Right lung (tissue), 10 donors: ENCODE data around the gene LARP4. TPM values are rescaled to one million over a fixed set of nuclear protein-coding genes. Genes with fewer than 3 reads are reported as not detected.
"Not testable (repeated sequence)": the region's sequence is repeated elsewhere in the genome, so short reads cannot be mapped to it uniquely, and the experiment has no call there.

Experiments used
- DNase-seq, 2 donors: peaks; one replicate each; pipeline ENCODE4 v3.0.0-alpha.2; 2013
- long read RNA-seq, 8 donors: transcript quantifications; one replicate each; lab custom pipeline, GENCODE V29; 2026
- polyA plus RNA-seq, 5 donors: library from polyadenylated mRNA; unstranded; fragments of 120-200 nt; gene quantifications; one replicate each; pipeline versions ENCODE4 v1.2.1 to v1.2.3, GENCODE V29; 2013; ENCODE audit warnings: inconsistent platforms in 1 of 5, low replicate concordance in 1 of 5; ENCODE audit not compliant: insufficient read length in 5 of 5, insufficient read depth in 1 of 5

The LARP4 gene
- polyA plus RNA-seq: 10 to 100 TPM; 21.1 to 34.6 (median 30.9) TPM
- long read RNA-seq, donor 1, full-length matches to known transcripts: 1 of 1 reads
- long read RNA-seq, donor 1, partial matches to known transcripts: 0 of 1 reads
- long read RNA-seq, donor 1, other reads (novel, unspliced or antisense): 0 of 1 reads
- long read RNA-seq, donor 2, full-length matches to known transcripts: 2 of 2 reads
- long read RNA-seq, donor 2, partial matches to known transcripts: 0 of 2 reads
- long read RNA-seq, donor 2, other reads (novel, unspliced or antisense): 0 of 2 reads
- long read RNA-seq, donor 3, partial matches to known transcripts: 7 of 8 reads
- long read RNA-seq, donor 3, other reads (novel, unspliced or antisense): 0 of 8 reads
- long read RNA-seq, donor 4: 0 reads
- long read RNA-seq, donor 5: 0 reads
- long read RNA-seq, donor 6, full-length matches to known transcripts: 1 of 1 reads
- long read RNA-seq, donor 6, partial matches to known transcripts: 0 of 1 reads
- long read RNA-seq, donor 6, other reads (novel, unspliced or antisense): 0 of 1 reads
- long read RNA-seq, donor 7, full-length matches to known transcripts: 3 of 3 reads
- long read RNA-seq, donor 7, partial matches to known transcripts: 0 of 3 reads
- long read RNA-seq, donor 7, other reads (novel, unspliced or antisense): 0 of 3 reads
- long read RNA-seq, donor 8, partial matches to known transcripts: 13 of 14 reads
- long read RNA-seq, donor 8, other reads (novel, unspliced or antisense): 0 of 14 reads

- DNase-seq: peak; percentile 93 to 94
Measured at GRCh38 chr12:50400638-50401499, at the start of gene LARP4. Gene LARP4 (plus strand): TSS chr12:50400885. CDS start chr12:50401011, 126 bp downstream.

GRCh38 chr12:50351120-50352043 is 49.3 kb upstream of the LARP4 start:
- no peak for DNase-seq

- no peak for DNase-seq
Measured at GRCh38 chr12:50353404-50353803, 47.3 kb upstream of the LARP4 start.

- DNase-seq: peak in 1 of 2 donors; percentile 6
Measured at GRCh38 chr12:50353869-50354593, 46.7 kb upstream of the LARP4 start.

GRCh38 chr12:50354908-50355307 is 45.8 kb upstream of the LARP4 start:
- DNase-seq: no peak

GRCh38 chr12:50355365-50355764 is 45.3 kb upstream of the LARP4 start:
- no peak for DNase-seq

GRCh38 chr12:50362671-50363070 is 38.0 kb upstream of the LARP4 start:
- no peak for DNase-seq

GRCh38 chr12:50363141-50363540 is 37.5 kb upstream of the LARP4 start:
- no peak for DNase-seq

- no peak for DNase-seq
Measured at GRCh38 chr12:50365709-50366406, 34.8 kb upstream of the LARP4 start.

GRCh38 chr12:50370672-50371071 is 30.0 kb upstream of the LARP4 start:
- DNase-seq: not testable (repeated sequence)

GRCh38 chr12:50375802-50376201 is 24.9 kb upstream of the LARP4 start:
- no peak for DNase-seq

- DNase-seq: no peak
Measured at GRCh38 chr12:50380761-50381325, 19.8 kb upstream of the LARP4 start.

GRCh38 chr12:50387487-50387886 is 13.2 kb upstream of the LARP4 start:
- peak in 1 of 2 donors; percentile 26 for DNase-seq

GRCh38 chr12:50387972-50388478 is 12.7 kb upstream of the LARP4 start:
- DNase-seq: no peak

GRCh38 chr12:50388793-50389192 is 11.9 kb upstream of the LARP4 start:
- DNase-seq: not testable (repeated sequence)

GRCh38 chr12:50390316-50390741 is 10.4 kb upstream of the LARP4 start:
- DNase-seq: no peak

- no peak for DNase-seq
Measured at GRCh38 chr12:50394469-50395029, 6.1 kb upstream of the LARP4 start.

GRCh38 chr12:50397117-50397650 is 3.5 kb upstream of the LARP4 start:
- DNase-seq: no peak
